ENCODE measurements around the gene RXFP4.

Gene RXFP4

GRCh38 chr1:155911156-155912055, 30.0 kb upstream of the RXFP4 start, which contains the start of gene RIT1:
Gene RIT1, minus strand, starts transcription at chr1:155911349. Its CDS starts 588 bp downstream, at chr1:155910761.
- peak; percentile 90 for DNase-seq (ENCODE audit: extremely low read depth, insufficient read length)
- TF ChIP-seq CTCF (IDR thresholded peaks at IDR 0.05; ENCODE audit: insufficient read depth, low read length, poor library complexity, severe bottlenecking): no peak
- peak within 1 kb of the TSS; percentile 83 for H3K4me3 ChIP-seq (replicated peaks; ENCODE audit: low read depth, low read length)
- no peaks in the 10 kb centered on the region for H3K27me3 ChIP-seq (replicated peaks; ENCODE audit: control insufficient read depth, insufficient read depth, low read length)
- H3K36me3 ChIP-seq (ENCODE audit: control insufficient read depth, insufficient read depth, low read length): peaks cover 7% of the 10 kb centered on the region

DNA sequence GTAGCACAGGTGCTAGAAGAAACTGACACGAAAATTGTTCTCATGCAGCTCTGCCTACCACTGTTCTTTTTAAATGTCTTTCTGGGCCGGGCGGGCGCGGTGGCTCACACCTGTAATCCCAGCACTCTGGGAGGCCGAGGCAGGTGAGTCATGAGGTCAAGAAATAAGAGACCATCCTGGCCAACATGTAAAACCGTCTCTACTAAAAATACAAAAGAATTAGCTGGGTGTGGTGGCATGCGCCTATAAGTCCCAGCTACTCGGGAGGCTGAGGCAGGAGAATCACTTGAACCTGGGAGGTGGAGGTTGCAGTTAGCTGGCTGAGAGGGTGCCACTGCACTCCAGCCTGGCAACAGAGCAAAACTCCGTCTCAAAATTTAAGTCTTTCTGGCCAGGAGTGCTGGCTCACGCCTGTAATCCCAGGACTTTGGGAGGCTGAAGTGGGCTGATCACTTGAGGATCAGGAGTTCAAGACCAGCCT, 29.3 kb upstream of the RXFP4 start:
- H3K4me3 ChIP-seq (replicated peaks; ENCODE audit: low read depth, low read length): no peak overlapping the region

DNA sequence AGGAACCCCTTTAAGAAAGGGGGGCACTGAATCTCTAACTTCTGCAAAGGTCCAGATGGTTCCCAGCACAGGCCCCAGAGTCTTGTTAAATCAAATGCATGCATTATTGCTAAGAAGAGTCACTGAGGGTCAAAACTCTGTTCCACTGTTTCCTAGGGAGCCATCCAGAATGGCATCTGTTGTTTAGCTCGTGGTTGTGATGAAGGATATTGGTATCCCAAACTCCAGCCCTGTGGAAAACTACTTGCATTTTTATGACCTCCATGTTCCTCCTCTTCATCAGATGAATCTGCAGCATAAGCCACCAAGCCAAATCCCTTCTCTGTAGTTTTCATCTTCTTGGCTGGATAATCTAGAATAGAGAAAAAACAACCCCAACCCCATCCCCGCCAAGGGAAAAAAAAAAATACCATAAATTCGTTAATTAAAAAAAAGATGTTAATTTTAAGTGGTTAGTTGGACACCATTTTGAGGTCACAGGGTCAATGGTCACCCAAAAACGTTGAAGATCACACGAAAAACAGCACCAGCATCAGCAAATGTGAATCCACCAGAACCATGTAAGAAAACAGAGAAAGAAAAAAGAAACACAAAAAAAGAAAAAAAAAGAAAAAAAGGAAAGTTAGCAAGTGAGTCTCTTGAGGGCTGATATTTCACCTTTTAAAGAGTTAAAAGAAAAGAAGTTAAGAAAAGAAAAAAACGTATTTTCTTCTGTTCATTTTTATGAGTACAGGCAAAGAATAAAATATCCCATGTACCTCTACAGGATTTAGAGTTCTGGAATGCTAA, 27.3 kb upstream of the RXFP4 start:
- DNase-seq (ENCODE audit: extremely low read depth, insufficient read length): no peak
- H3K27me3 ChIP-seq (replicated peaks; ENCODE audit: control insufficient read depth, insufficient read depth, low read length): no peaks in the 10 kb centered on the region
- no peak for TF ChIP-seq CTCF (IDR thresholded peaks at IDR 0.05; ENCODE audit: insufficient read depth, low read length, poor library complexity, severe bottlenecking)
- H3K36me3 ChIP-seq (ENCODE audit: control insufficient read depth, insufficient read depth, low read length): peaks cover 13% of the 10 kb centered on the region
- no peak overlapping the region for H3K4me3 ChIP-seq (replicated peaks; ENCODE audit: low read depth, low read length)

More for the DNA sequence above, 29.3 kb upstream of the RXFP4 start:
- H3K27me3 ChIP-seq (replicated peaks; ENCODE audit: control insufficient read depth, insufficient read depth, low read length): no peaks in the 10 kb centered on the region
- peaks cover 7% of the 10 kb centered on the region for H3K36me3 ChIP-seq (ENCODE audit: control insufficient read depth, insufficient read depth, low read length)
- peak; percentile 14 for DNase-seq (ENCODE audit: extremely low read depth, insufficient read length)
- no peak for TF ChIP-seq CTCF (IDR thresholded peaks at IDR 0.05; ENCODE audit: insufficient read depth, low read length, poor library complexity, severe bottlenecking)

DNA sequence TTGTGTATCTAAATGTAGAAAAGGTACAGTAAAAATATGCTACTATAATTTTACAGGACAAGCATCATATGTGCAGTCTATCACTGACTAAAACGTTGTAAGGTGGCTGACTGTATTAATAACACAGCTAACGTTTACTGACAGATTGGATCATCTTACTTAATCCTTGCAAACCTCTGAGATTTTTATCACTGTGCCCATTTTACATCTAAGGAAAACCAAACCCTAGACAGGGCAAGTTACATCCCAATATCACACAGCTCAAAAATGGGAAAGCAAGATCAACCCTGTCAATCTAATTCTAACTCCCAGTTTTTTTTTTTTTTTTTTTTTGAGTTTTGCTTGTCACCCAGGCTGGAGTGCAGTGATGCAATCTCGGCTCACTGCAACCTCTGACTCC, 22.8 kb upstream of the RXFP4 start:
- Histone ChIP-seq H3K27me3 (replicated peaks; ENCODE audit: control insufficient read depth, insufficient read depth, low read length) (no peaks in the 10 kb centered on the region), H3K36me3 (ENCODE audit: control insufficient read depth, insufficient read depth, low read length) (peaks cover 19% of the 10 kb centered on the region), H3K4me3 (replicated peaks; ENCODE audit: low read depth, low read length) (no peak overlapping the region)
- DNase-seq (ENCODE audit: extremely low read depth, insufficient read length): no peak
- TF ChIP-seq CTCF (IDR thresholded peaks at IDR 0.05; ENCODE audit: insufficient read depth, low read length, poor library complexity, severe bottlenecking): no peak

GRCh38 chr1:155919801-155920200, 21.6 kb upstream of the RXFP4 start:
- H3K27me3 ChIP-seq (replicated peaks; ENCODE audit: control insufficient read depth, insufficient read depth, low read length): no peaks in the 10 kb centered on the region

More at GRCh38 chr1:155919801-155920200, 21.6 kb upstream of the RXFP4 start:
- Histone ChIP-seq H3K36me3 (ENCODE audit: control insufficient read depth, insufficient read depth, low read length) (peaks cover 17% of the 10 kb centered on the region), H3K4me3 (replicated peaks; ENCODE audit: low read depth, low read length) (no peak overlapping the region)
- DNase-seq (ENCODE audit: extremely low read depth, insufficient read length): no peak
- TF ChIP-seq CTCF (IDR thresholded peaks at IDR 0.05; ENCODE audit: insufficient read depth, low read length, poor library complexity, severe bottlenecking): no peak
